ENCODE data around the gene PPFIBP1.

- no peak for TF ChIP-seq CTCF (IDR thresholded peaks at IDR 0.05)
- TF ChIP-seq KDM1A (IDR thresholded peaks at IDR 0.05; ENCODE audit: low read depth) = no peak
- TF ChIP-seq, protein P1, sequence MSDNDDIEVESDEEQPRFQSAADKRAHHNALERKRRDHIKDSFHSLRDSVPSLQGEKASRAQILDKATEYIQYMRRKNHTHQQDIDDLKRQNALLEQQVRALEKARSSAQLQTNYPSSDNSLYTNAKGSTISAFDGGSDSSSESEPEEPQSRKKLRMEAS (IDR thresholded peaks at IDR 0.05) = no peak
- no peak for TF ChIP-seq JUN (IDR thresholded peaks at IDR 0.05)
- no peak for TF ChIP-seq CEBPB (IDR thresholded peaks at IDR 0.05)
- no peak for TF ChIP-seq EP300 (IDR thresholded peaks at IDR 0.05)
Measured at GRCh38 chr12:27624586-27624985, 100.6 kb downstream of the PPFIBP1 start.

Data from A549 (cell line).